Naive B cell (primary cell): ENCODE measurements around the gene NLRP1. TPM values are rescaled to one million over a fixed set of nuclear protein-coding genes. Genes with fewer than 3 reads are reported as not detected.
A peak's percentile ranks its signal among the peaks of the same experiment; 100 is the strongest.
"Not testable (repeated sequence)": the region's sequence is repeated elsewhere in the genome, so short reads cannot be mapped to it uniquely, and the experiment has no call there.

Experiments used
- ATAC-seq, 2 donors: fragments of 150-1000 bp; cut with Tn5 transposase; 2 replicates each; pipeline ENCODE4 v1.10.0; 2021; ENCODE audit warnings: low read depth in 2 of 2, mild to moderate bottlenecking in 2 of 2, moderate library complexity in 2 of 2
- DNase-seq: peaks from one replicate; pipeline ENCODE4 v3.0.0; 2022
- H3K27ac Mint-ChIP-seq, 6 donors: one replicate each; pipeline ENCODE4 v1.8.0; 2020 to 2022; ENCODE audit warnings: mild to moderate bottlenecking in 6 of 6, mixed read lengths in 6 of 6, moderate library complexity in 5 of 6, inconsistent platforms in 2 of 6
- H3K27me3 Mint-ChIP-seq, 3 donors: one replicate each; pipeline ENCODE4 v1.8.0; 2021 to 2022; ENCODE audit warnings: mixed read lengths in 3 of 3, mild to moderate bottlenecking in 1 of 3
- H3K36me3 Mint-ChIP-seq, 2 donors: one replicate each; pipeline ENCODE4 v1.8.0; 2020 to 2022; ENCODE audit warnings: mixed read lengths in 2 of 2, inconsistent platforms in 1 of 2, mild to moderate bottlenecking in 1 of 2
- H3K4me1 Mint-ChIP-seq, 3 donors: one replicate each; pipeline ENCODE4 v1.8.0; 2020 to 2022; ENCODE audit warnings: mixed read lengths in 3 of 3, inconsistent platforms in 1 of 3, mild to moderate bottlenecking in 1 of 3, moderate library complexity in 1 of 3
- H3K4me3 Mint-ChIP-seq, 8 donors: one replicate each; pipeline ENCODE4 v1.8.0; 2020 to 2022; ENCODE audit warnings: mild to moderate bottlenecking in 8 of 8, mixed read lengths in 8 of 8, moderate library complexity in 8 of 8, inconsistent platforms in 2 of 8
- H3K9me3 Mint-ChIP-seq, 7 donors: one replicate each; pipeline ENCODE4 v1.8.0; 2020 to 2022; ENCODE audit warnings: mixed read lengths in 7 of 7, mild to moderate bottlenecking in 5 of 7, inconsistent platforms in 2 of 7, moderate library complexity in 1 of 7
- polyA plus RNA-seq, 6 donors: library from polyadenylated mRNA; unstranded; fragments of 300-500 nt; fragmentation: Illumina TruSeq; gene quantifications; one replicate each; pipeline ENCODE4 v1.2.3, GENCODE V29; 2021; ENCODE audit warnings: low read depth in 6 of 6

The NLRP1 gene
- polyA plus RNA-seq, 6 donors from 2014 or later: 8.8 to 43.3 (median 18.2) TPM

DNA sequence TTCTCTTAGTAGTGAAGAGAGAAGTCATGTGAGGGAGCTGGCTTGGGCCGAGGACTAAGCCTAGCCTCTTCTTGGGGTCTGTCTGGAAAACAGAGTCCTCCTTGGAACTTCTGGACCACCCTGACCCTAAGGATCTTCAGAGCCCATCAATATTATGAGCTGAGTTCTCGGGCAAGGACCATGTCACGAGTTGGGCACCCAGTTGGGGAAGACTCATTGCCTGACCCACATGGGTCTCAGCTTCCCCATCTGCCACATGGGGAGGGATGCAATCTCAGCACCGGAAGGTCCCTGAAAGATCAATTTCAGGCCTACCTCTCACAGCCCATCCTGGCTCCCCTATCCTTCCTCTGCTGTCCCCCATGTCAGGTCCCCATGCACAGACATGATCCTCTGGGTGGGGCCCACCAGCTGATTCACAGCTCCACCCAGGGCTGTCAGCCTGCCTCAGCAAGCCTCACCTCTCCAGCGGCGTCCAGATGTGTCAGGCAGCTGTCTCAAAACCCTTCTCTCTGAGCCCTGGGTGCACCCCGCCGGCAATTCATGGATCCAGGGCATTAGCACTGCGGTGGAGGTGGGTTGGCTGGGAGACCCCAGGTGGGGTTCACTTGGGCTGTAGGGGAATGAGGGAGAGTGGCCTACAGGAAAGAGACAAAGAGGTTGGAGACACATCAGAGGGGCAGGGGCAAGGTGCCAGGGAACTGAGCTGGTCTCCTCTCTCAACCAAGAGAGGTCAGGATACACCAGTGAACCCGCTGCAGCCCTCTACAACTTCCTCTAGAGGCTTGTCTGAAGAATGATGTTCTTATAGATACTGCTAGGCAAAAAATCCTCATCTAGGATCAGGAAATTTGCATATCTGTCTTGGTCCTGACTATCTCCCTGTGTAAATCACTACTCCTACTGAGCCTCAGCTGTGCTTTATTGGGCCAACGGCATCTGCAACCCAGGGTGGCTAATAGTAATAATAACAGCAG is 1.8 kb downstream of the NLRP1 start:
- peak overlapping the region; percentile 95 to 100 (median 98) for H3K4me3 Mint-ChIP-seq
- H3K9me3 Mint-ChIP-seq: peaks cover 0 to 7% (median 2%) of the 10 kb centered on the region in 7 donors
- H3K4me1 Mint-ChIP-seq: peaks cover 49 to 79% (median 64%) of the 10 kb centered on the region in 3 donors
- no peaks in the 10 kb centered on the region for H3K27me3 Mint-ChIP-seq
- DNase-seq (no peak), ATAC-seq (no peak)
- H3K27ac Mint-ChIP-seq: peak overlapping the region; percentile 54 to 99 (median 96)
- peaks cover 15 to 16% of the 10 kb centered on the region in 2 donors for H3K36me3 Mint-ChIP-seq

DNA sequence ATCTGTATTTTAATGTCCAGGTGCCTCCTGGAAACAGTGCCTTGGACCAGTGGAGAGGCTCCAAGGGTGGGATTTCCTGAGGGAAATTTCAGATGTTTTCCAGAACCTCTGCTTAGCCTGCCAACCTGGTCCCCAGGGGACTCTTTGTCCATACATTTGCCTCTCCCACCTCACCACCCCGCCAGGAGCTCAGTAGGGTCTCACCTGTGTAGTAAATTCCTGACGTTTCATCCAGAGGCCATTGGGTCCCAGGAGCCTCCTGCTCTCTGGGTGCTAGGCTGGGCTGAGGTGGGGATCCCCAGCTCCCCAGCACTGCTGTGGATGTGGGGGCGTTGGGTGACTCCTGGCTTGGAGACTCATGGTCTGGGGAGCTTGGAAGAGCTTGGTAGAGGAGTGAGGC is 2.7 kb downstream of the NLRP1 start:
- DNase-seq (no peak), ATAC-seq (no peak)
- peak overlapping the region; percentile 54 to 99 (median 74) for H3K27ac Mint-ChIP-seq
- H3K36me3 Mint-ChIP-seq: peaks cover 15 to 16% of the 10 kb centered on the region in 2 donors
- H3K9me3 Mint-ChIP-seq: peaks cover 0 to 9% (median 2%) of the 10 kb centered on the region in 7 donors
- H3K4me1 Mint-ChIP-seq: peaks cover 50 to 79% (median 68%) of the 10 kb centered on the region in 3 donors
- peak overlapping the region in 5 of 8 donors; percentile 12 to 100 (median 96) for H3K4me3 Mint-ChIP-seq
- H3K27me3 Mint-ChIP-seq: no peaks in the 10 kb centered on the region

DNA sequence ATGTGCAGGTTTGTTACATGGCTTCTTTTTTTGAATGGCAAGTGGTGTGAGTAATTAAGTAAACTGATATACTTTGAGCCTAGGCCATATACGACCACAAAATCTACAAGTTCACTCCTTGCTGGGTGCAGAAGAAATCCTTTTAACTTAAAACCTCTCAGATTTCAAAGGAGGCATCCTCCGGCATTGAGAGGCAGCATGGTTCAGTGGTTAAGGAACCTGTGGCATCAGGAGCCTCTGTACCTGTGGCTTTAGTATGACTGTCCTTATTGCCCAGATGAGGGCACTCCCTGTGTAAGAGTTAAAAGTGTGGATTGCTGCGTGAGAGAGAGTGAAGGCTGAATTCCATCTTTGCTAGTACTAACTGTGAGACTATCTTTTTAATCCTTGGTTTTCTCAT is 3.3 kb downstream of the NLRP1 start:
- Mint-ChIP-seq H3K4me1 (peaks cover 51 to 82% (median 75%) of the 10 kb centered on the region in 3 donors), H3K36me3 (peaks cover 16 to 18% of the 10 kb centered on the region in 2 donors), H3K27me3 (no peaks in the 10 kb centered on the region), H3K27ac (peak overlapping the region in 5 of 6 donors; percentile 51 to 99 (median 90)), H3K4me3 (peak overlapping the region in 5 of 8 donors; percentile 6 to 74 (median 54)), H3K9me3 (peaks cover 0 to 9% (median 2%) of the 10 kb centered on the region in 7 donors)
- DNase-seq: no peak
- no peak for ATAC-seq

DNA sequence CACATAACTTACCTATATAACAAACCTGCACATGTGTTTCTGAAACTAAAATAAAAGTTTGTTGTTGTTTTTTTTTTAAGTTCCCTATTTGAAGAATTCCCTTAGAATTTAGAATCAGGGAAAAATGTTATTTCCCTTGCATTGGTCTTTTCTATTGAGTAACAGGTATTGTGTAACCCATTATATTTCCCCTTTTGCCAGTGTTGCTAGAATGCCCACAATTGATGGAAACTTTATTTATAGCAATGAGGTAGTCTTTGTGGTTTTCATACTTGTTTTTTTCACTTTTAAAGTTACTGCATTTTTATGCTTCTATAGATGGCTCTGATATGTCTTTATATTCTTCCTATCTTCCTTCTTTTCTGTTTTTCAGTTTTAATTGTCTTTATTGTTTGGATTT is 3.9 kb downstream of the NLRP1 start:
- H3K9me3 Mint-ChIP-seq: peaks cover 0 to 9% (median 2%) of the 10 kb centered on the region in 7 donors
- H3K4me1 Mint-ChIP-seq: peaks cover 56 to 81% (median 81%) of the 10 kb centered on the region in 3 donors
- peak; percentile 16 for DNase-seq
- H3K36me3 Mint-ChIP-seq: peaks cover 16 to 22% of the 10 kb centered on the region in 2 donors
- H3K4me3 Mint-ChIP-seq: peak overlapping the region in 7 of 8 donors; percentile 6 to 79 (median 63)
- H3K27ac Mint-ChIP-seq: peak overlapping the region in 5 of 6 donors; percentile 51 to 99 (median 84)
- no peaks in the 10 kb centered on the region for H3K27me3 Mint-ChIP-seq
- no peak for ATAC-seq

DNA sequence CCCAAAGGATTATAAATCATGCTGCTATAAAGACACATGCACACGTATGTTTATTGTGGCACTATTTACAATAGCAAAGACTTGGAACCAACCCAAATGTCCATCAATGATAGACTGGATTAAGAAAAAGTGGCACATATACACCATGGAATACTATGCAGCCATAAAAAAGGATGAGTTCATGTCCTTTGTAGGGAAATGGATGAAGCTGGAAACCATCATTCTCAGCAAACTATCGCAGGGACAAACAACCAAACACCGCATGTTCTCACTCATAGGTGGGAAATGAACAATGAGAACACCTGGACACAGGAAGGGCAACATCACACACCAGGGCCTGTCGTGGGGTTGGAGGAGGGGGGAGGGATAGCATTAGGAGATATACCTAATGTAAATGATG is 5.5 kb downstream of the NLRP1 start:
- H3K27ac Mint-ChIP-seq: peak overlapping the region in 1 of 6 donors; percentile 89
- H3K9me3 Mint-ChIP-seq, H3K27me3 Mint-ChIP-seq, DNase-seq, ATAC-seq: not testable (repeated sequence)
- H3K4me1 Mint-ChIP-seq: peaks cover 49 to 76% (median 65%) of the 10 kb centered on the region in 3 donors
- peak overlapping the region in 2 of 8 donors; percentile 15 to 54 for H3K4me3 Mint-ChIP-seq
- peaks cover 23 to 28% of the 10 kb centered on the region in 2 donors for H3K36me3 Mint-ChIP-seq

DNA sequence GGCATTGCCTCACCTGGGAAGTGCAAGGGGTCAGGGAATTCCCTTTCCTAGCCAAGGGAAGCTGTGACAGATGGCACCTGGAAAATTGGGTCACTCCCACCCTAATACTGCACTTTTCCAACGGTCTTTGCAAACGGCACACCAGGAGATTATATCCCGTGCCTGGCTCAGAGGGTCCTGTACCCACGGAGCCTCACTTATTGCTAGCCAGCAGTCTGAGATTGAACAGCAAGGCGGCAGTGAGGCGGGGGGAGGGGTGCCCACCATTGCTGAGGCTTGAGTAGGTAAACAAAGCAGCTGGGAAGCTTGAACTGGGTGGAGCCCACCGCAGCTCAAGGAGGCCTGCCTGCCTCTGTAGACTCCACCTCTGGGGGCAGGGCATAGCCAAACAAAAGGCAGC is 11.3 kb downstream of the NLRP1 start:
- ATAC-seq, H3K27ac Mint-ChIP-seq, DNase-seq, H3K27me3 Mint-ChIP-seq, H3K4me3 Mint-ChIP-seq: not testable (repeated sequence)
- Mint-ChIP-seq H3K9me3 (peaks cover 0 to 16% (median 0%) of the 10 kb centered on the region in 7 donors), H3K4me1 (peaks cover 38 to 50% (median 41%) of the 10 kb centered on the region in 3 donors), H3K36me3 (peaks cover 36 to 40% of the 10 kb centered on the region in 2 donors)

DNA sequence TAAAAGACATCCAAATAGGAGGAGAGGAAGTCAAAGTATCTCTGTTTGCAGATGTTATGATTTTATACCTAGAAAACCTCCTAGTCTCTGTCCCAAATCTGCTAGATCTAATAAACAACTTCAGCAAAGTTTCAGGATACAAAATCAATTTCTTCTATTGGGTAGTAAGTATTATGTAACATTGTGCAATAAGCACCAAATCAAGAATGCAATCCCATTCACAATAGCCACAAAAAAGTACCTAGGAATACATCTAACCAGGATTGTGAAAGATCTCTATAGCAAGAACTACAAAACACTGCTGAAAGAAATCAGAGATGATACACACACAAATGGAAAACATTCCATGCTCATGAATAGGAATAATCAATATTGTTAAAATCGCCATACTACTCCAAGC is 13.0 kb downstream of the NLRP1 start:
- peaks cover 0 to 16% (median 0%) of the 10 kb centered on the region in 7 donors for H3K9me3 Mint-ChIP-seq
- H3K27me3 Mint-ChIP-seq: no peaks in the 10 kb centered on the region
- no peak for ATAC-seq
- no peak for DNase-seq
- peaks cover 49 to 54% of the 10 kb centered on the region in 2 donors for H3K36me3 Mint-ChIP-seq
- H3K27ac Mint-ChIP-seq: peak overlapping the region in 1 of 6 donors; percentile 43
- peaks cover 27 to 36% (median 36%) of the 10 kb centered on the region in 3 donors for H3K4me1 Mint-ChIP-seq
- H3K4me3 Mint-ChIP-seq: no peak overlapping the region

DNA sequence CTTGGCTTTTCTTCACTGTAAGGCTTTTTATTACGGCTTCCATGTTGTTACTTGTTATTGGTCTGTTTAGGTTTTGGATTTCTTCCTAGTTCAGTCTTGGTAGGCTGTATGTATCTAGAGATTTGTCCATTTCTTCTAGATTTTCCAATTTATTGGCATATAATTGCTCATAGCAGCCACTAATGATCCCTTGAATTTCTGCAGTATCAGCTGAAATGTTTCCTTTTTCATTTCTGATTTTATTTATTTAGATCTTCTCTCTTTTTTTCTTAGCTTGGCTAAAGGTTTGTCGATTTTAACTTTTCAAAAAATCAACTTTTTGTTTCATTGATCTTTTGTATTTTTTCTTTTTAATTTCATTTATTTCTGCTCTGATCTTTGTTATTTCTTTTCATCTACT is 18.5 kb downstream of the NLRP1 start:
- no peak for ATAC-seq
- no peak for DNase-seq
- peak overlapping the region in 4 of 6 donors; percentile 9 to 44 (median 33) for H3K27ac Mint-ChIP-seq
- peaks cover 12 to 38% (median 33%) of the 10 kb centered on the region in 3 donors for H3K4me1 Mint-ChIP-seq
- H3K4me3 Mint-ChIP-seq: no peak overlapping the region
- H3K27me3 Mint-ChIP-seq: no peaks in the 10 kb centered on the region
- H3K36me3 Mint-ChIP-seq: peaks cover 34 to 47% of the 10 kb centered on the region in 2 donors
- H3K9me3 Mint-ChIP-seq: no peaks in the 10 kb centered on the region

DNA sequence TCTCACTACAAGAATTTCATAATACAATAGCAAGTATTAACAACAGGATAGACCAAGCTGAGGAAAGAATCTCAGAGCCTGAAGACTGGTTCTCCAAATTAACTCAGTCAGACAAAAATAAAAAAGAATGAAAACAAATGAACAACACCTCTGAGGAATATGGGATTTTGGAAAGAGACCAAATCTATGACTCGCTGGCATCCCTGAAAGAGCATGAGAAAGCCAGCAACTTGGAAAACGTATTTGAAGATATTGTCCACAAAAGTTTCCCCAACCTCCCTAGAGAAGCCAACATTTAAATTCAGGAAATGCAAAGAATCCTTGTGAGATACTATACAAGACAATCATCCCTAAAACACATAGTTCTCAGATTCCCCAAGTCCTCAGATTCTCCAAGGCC is 20.9 kb downstream of the NLRP1 start:
- H3K27me3 Mint-ChIP-seq: no peaks in the 10 kb centered on the region
- DNase-seq: no peak
- ATAC-seq: no peak
- peak overlapping the region in 1 of 6 donors; percentile 39 for H3K27ac Mint-ChIP-seq
- H3K36me3 Mint-ChIP-seq: peaks cover 24 to 42% of the 10 kb centered on the region in 2 donors
- H3K4me1 Mint-ChIP-seq: peaks cover 6 to 20% (median 14%) of the 10 kb centered on the region in 3 donors
- no peak overlapping the region for H3K4me3 Mint-ChIP-seq
- no peaks in the 10 kb centered on the region for H3K9me3 Mint-ChIP-seq

DNA sequence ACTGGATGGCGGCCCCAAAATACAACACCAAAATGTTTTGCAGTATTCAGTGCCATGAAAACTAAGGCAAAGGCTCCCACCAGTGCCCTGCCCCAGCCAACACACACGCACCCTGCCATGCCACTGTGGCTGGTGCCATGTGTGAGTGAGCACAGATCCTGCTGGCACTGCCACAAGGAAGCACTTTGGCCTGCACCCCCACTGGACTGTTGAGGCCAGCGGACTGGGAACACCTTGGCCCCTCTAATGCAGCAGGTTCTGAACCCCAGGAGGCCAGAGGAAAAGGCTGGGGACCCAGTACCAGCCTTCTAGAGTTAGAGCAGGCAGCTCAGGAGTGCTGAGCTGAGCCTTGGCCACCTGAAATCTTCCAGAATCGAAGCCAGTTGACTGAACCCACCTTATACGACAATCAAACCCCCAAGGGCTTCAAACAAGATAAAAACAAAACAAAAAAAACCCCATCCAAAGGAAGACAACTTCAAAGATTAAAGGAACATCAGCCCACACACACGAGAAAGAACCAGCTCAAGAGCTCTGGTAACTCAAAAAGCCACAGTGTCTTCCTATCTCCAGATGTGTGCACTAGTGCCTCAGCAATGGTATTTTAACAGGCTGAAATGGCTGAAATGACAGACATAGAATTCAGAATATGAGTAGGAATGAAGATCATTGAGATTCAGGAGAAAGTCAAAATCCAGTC is 21.5 kb downstream of the NLRP1 start:
- no peaks in the 10 kb centered on the region for H3K9me3 Mint-ChIP-seq
- DNase-seq (no peak), ATAC-seq (no peak)
- peak overlapping the region in 2 of 6 donors; percentile 16 to 84 for H3K27ac Mint-ChIP-seq
- peaks cover 21 to 41% of the 10 kb centered on the region in 2 donors for H3K36me3 Mint-ChIP-seq
- peaks cover 6 to 21% (median 15%) of the 10 kb centered on the region in 3 donors for H3K4me1 Mint-ChIP-seq
- H3K27me3 Mint-ChIP-seq: no peaks in the 10 kb centered on the region
- no peak overlapping the region for H3K4me3 Mint-ChIP-seq

DNA sequence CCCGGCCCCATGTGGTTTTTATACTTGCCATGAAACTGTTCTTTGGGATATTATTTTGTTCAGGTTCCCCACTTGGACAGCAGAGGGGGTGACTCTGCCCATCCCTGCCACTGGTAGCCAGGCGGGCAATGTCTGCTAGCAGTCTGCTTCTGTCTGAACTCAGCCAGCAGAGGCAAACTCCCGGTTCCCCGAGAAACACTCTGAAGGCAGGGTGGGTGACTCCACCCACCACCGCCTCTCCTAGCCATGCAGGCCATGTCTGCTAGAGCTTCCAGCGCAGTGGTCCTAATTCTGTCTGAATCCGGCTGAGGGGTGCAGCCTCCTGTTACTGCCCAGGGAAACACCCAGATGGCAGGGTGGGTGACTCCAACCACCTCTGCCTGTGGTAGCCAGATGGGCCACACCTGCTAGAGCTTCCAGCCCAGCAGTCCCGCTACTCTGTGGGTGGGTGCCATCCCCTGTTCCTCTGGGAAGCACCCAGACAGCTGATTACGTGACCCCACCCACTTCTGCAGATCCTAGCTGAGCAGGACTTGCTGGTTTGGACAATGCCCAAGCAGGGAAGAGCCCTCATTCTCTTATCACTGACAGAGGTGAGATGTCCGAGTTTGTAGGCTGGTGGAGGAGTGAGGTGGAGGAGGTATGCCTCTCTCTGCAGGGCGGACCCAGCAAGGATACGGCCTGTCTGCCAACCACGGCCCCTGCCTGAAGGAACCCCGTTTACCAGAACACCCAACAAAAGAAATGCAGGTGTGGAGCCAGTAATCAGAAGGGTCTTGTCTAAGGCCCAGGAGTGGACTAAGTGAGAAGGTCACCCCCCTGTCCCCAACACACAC is 22.4 kb downstream of the NLRP1 start:
- no peaks in the 10 kb centered on the region for H3K9me3 Mint-ChIP-seq
- ATAC-seq: no peak
- H3K4me3 Mint-ChIP-seq: no peak overlapping the region
- peaks cover 6 to 24% (median 21%) of the 10 kb centered on the region in 3 donors for H3K4me1 Mint-ChIP-seq
- H3K27me3 Mint-ChIP-seq: no peaks in the 10 kb centered on the region
- H3K27ac Mint-ChIP-seq: peak overlapping the region in 2 of 6 donors; percentile 16 to 78
- DNase-seq: no peak
- peaks cover 20 to 42% of the 10 kb centered on the region in 2 donors for H3K36me3 Mint-ChIP-seq

DNA sequence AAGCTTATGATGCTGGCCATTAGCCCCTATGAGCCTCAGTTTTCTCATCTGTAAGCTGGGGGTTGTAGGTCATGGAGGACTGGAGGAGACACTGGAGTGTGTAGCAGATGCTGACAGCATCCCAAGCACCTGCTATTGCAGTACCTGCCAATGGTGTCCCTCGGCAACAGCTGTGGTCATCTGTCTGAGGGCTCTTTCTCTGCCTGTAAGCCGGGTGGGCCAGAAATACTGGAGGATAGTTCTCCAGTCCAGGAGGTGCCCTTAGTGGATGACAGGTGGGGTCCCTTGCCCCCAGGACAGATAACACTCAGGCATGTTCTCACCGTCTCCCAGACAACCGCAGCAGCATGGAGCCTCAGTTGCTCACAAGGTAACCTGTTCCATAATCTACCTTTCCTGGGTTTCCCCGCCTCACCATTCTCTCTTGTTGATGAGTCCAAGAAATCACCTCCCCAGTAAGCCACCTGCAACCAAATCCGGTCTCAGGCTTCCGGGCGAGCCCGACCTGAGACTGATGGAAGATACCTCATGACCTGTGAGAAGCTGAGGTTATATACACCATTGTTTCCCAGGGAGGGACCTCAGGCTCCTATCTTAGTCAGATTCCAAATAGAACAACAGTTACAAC is 23.8 kb downstream of the NLRP1 start:
- H3K36me3 Mint-ChIP-seq: peaks cover 17 to 39% of the 10 kb centered on the region in 2 donors
- peaks cover 9 to 21% (median 20%) of the 10 kb centered on the region in 3 donors for H3K4me1 Mint-ChIP-seq
- peak overlapping the region in 1 of 6 donors; percentile 22 for H3K27ac Mint-ChIP-seq

More for the DNA sequence above, 23.8 kb downstream of the NLRP1 start:
- Mint-ChIP-seq H3K4me3 (no peak overlapping the region), H3K9me3 (no peaks in the 10 kb centered on the region), H3K27me3 (no peaks in the 10 kb centered on the region)
- DNase-seq (no peak), ATAC-seq (no peak)
